ENCODE data around the gene TNFAIP3.

The TNFAIP3 gene

GRCh38 chr6:137866914-137867684 lies at the start of gene TNFAIP3:
TNFAIP3 (plus strand) TSS chr6:137867259; CDS start chr6:137871228, 3,969 bp downstream.
- peak within 1 kb of the TSS; percentile 82 for H3K4me3 ChIP-seq (ENCODE audit: low read depth, low read length)
- peak; percentile 71 for TF ChIP-seq CTCF (IDR thresholded peaks at IDR 0.05; ENCODE audit: low read depth, low read length)
- in situ Hi-C loops (cut with HindIII; ENCODE audit: low sequenced_read_pairs), result no loop called here
- peak; percentile 93 for DNase-seq (ENCODE audit: low read depth, low spot score)

- in situ Hi-C loops (cut with HindIII; ENCODE audit: low sequenced_read_pairs), result no loop called here
- no peak for TF ChIP-seq CTCF (IDR thresholded peaks at IDR 0.05; ENCODE audit: low read depth, low read length)
- no peak overlapping the region for H3K4me3 ChIP-seq (ENCODE audit: low read depth, low read length)
- no peak for DNase-seq (ENCODE audit: low read depth, low spot score)
Measured at GRCh38 chr6:137818440-137818839, 48.6 kb upstream of the TNFAIP3 start.

- in situ Hi-C loops (cut with HindIII; ENCODE audit: low sequenced_read_pairs), result no loop called here
- no peak overlapping the region for H3K4me3 ChIP-seq (ENCODE audit: low read depth, low read length)
- TF ChIP-seq CTCF (IDR thresholded peaks at IDR 0.05; ENCODE audit: low read depth, low read length), result no peak
- DNase-seq (ENCODE audit: low read depth, low spot score), result no peak
Measured at GRCh38 chr6:137819740-137820139, 47.3 kb upstream of the TNFAIP3 start.

GRCh38 chr6:137820425-137820824 lies 46.6 kb upstream of the TNFAIP3 start:
- in situ Hi-C loops (cut with HindIII; ENCODE audit: low sequenced_read_pairs), result no loop called here
- DNase-seq (ENCODE audit: low read depth, low spot score), result no peak
- H3K4me3 ChIP-seq (ENCODE audit: low read depth, low read length), result no peak overlapping the region
- no peak for TF ChIP-seq CTCF (IDR thresholded peaks at IDR 0.05; ENCODE audit: low read depth, low read length)

- no peak overlapping the region for H3K4me3 ChIP-seq (ENCODE audit: low read depth, low read length)
- no peak for DNase-seq (ENCODE audit: low read depth, low spot score)
- TF ChIP-seq CTCF (IDR thresholded peaks at IDR 0.05; ENCODE audit: low read depth, low read length), result no peak
- in situ Hi-C loops (cut with HindIII; ENCODE audit: low sequenced_read_pairs), result no loop called here
Measured at GRCh38 chr6:137820952-137821351, 46.1 kb upstream of the TNFAIP3 start.

GRCh38 chr6:137821491-137821890 lies 45.6 kb upstream of the TNFAIP3 start:
- DNase-seq (ENCODE audit: low read depth, low spot score), result no peak
- no peak overlapping the region for H3K4me3 ChIP-seq (ENCODE audit: low read depth, low read length)
- no peak for TF ChIP-seq CTCF (IDR thresholded peaks at IDR 0.05; ENCODE audit: low read depth, low read length)
- in situ Hi-C loops (cut with HindIII; ENCODE audit: low sequenced_read_pairs), result no loop called here
